CD4-positive, alpha-beta T cell treated with Interleukin-4 for 4 hours (primary cell): Measurements from ENCODE around the gene CHGA.

Experiments used
- DNase-seq: peaks from one replicate; pipeline ENCODE4 v3.0.0-alpha.2; 2020

Gene CHGA

GRCh38 chr14:92945544-92945943 is 22.6 kb downstream of the CHGA start:
- no peak for DNase-seq

- DNase-seq = no peak
Observed at GRCh38 chr14:92945959-92946846, 23.3 kb downstream of the CHGA start.

DNA sequence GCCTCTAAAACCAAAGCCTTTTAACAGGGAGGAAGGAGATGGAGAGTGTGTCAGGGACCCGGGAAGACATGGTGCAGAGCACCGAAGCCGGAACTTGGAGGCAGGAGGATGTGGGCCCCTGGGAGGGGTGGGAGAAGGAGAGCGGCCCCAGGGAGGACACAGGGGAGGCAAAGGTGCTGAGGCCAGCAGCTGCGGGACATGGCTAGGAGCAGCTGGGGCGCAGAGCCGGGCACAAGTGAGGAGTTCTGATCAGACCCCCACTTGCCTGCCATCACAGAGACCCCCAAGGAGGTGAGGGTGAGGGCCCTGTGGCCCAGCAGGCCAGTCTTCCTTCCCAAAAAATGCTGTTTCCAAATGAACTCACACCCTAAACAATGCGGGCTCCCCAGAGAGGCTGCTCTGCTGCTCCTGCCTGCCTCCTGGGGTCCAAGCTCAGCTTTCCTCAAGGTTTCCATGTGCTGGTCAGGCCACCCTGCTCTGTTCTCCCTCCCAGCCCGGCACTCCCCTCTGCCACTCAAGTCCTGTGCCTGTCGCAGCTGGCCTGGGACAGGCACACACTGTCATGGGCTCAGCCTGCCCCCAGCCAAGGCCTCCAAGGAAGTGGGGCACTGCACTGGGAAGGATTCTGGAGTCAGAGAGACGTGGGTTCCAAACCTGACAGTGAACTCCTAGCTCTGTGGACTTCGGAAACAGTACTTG is 24.0 kb downstream of the CHGA start:
- no peak for DNase-seq

DNA sequence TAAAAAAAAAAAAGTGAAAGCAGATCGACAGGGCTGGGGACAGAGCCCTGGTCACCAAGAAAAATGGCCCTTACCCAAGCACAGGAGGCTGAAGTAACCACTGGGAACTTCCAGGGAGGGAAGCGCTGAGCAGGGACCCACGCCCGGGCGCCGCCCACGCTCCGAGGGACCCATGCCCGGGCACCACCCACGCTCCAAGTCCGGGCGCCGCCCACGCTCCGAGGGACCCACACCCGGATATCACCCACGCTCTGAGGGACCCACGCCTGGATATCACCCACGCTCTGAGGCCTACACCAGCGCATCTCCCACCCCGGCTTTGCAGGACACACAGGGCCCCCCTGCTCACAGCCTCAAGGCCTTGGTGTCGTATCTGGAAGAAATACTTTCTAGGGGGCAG is 25.7 kb downstream of the CHGA start:
- DNase-seq = no peak

- no peak for DNase-seq
Observed at GRCh38 chr14:92949496-92950192, 26.7 kb downstream of the CHGA start.

DNA sequence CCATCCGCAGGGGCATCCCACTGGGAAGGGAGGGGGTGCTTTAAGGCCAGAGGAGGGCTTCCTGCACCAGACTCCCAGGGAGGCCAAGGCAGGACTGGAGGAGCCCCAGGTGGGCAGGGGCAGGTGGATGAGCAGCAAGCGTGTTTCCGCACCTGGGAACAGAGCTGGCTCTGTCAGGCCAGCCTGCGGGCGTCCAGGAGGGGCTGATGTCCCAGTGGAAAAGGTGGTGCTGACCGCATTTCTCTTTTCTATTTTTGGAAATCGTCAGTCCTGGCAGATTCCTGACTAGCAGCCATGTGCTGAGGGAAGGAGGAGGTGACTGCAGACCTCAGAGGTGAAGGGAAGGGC is 27.2 kb downstream of the CHGA start:
- no peak for DNase-seq

DNA sequence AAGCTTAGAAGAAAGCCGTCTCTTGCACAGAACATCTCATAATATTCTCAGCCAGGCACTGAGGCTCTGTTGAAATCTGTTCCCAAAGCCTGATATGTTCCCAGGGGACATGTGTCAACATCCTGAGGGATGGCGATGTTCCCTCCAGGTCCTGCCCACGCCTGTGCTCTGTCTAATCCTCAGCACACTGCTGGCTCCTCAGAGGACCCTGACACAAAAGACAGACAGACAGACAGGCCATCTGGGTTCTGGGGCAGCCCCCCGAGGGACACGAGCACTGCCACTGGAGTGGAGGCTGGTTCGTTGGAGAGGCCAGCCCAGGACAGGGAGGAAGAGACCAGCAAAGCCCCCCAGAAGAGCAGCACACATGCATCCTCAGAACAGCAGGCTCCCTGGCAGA is 27.8 kb downstream of the CHGA start:
- DNase-seq = no peak

- no peak for DNase-seq
Observed at GRCh38 chr14:92951261-92951660, 28.3 kb downstream of the CHGA start.

DNA sequence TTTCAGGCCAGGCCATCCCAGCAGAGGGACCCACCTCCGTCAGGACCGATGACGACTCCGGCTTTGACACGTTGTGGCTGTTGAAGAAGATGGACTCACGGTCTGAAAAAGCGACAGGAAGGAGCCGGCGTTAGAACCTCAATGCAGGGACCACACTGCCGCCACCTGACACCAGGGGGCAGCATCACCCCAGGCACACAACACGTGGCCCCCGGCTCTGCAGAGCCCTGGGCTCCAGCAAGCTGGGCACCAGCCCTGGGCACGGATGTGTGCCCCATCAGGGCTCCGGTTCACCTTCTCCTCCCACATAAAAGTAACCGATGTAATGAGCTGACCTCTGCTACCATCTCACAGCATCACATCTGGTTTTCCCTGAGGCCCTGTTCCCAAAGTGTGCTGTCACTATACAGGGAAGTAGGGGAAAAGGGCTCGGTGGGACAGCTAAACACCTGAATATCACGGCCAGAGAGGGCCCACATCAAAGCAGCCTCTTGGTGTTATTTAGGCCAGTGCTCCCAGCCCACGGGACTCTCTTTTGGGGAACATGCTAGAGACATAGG is 29.0 kb downstream of the CHGA start:
- DNase-seq = peak; percentile 67

DNA sequence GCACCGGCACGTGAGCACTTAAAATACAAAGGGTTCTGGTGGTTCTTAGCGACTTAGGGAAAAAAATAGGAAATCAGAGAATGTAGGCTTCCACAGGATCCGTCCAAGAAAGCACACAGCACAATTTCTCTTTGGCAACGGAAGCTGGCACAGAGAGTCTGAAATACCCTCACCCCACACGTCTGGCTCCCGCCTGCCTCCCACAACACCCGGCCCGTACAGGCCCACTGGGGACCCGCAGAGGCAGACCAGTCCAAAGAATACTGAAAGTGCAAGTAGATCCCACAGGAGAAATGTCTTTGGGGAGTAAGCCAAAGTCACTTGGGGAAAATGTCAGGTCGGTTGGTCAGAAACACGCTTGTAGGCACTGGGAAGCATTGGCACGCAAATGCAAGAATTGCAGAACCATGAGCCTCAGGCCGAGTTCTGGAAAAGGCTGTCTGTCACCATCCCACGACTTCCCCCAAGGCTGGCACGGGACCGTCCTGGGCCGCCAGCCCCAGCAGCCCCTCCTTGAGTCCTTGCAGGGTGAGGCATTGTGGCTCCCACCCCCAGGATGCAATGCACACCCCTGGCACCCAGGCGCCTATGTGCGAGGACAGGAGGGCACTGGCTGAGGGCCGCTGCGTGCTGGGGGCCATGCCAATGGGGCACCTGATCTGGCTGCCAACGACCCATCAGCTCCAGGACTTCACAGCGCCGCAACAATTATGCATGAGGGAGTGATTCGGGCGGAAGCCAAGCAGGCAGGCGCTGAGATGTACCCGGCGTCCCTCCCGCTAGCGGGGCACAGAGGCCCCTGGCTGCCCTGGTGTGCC is 29.7 kb downstream of the CHGA start:
- no peak for DNase-seq

GRCh38 chr14:92953526-92953925 is 30.6 kb downstream of the CHGA start:
- DNase-seq = no peak

- DNase-seq = no peak
Observed at GRCh38 chr14:92954933-92955332, 32.0 kb downstream of the CHGA start.

- DNase-seq = no peak
Observed at GRCh38 chr14:92955381-92955780, 32.4 kb downstream of the CHGA start.

GRCh38 chr14:92956961-92957360 is 34.0 kb downstream of the CHGA start:
- no peak for DNase-seq

DNA sequence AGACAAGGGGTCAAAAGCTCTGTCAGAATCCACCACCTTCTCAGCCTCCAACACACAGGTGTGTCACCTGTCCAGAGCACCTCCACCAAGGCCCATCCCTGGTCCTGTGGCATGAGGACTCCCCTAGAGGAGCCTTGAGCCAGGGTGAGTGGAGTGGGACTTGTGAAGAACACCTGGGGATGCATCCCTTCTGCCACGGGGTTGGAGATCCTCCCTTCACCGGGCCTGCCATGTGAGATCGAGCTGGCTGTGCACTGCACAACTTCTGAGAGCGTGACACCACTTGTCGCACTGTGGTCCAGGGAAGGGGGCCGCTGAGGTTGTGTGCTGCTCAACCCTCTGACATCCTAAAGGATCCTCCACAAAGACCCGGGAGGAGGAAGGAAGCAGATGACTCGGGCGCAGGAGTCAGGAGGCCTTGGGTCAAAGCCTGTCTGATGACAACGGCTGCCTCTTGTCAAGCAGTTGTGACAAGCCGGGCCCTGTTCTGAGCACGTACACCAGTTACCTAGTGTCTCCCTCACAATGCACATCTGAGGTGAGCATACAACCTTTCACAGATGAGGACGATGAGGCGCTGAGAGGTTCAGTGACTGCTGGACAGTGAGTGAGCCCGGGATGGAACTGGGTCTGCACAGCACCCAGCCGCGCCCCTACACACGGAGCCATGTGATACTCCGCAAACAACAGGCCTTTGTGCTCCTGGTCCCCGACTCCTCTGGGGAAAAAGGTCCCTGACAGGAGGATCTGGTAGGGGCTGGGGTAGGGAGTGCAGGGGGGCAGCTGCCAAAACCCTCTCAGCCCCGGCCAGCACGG is 35.6 kb downstream of the CHGA start:
- DNase-seq = no peak

DNA sequence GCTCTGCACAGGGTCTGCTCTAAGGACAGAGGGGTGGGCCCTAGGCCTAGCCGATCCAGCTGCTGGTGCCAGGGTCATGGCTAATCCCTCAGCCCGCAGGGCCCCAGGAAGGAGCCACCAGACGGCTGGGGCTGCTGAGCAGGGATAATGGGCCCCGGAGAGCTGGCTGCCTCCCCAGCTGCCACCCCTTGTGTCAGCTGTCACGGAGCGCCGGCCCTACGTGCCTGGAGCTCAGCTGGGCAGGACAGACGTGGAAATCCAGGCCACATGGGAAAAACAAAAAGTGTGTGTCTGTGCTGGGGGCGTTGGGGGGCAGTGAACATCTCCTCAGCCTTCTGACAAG is 36.2 kb downstream of the CHGA start:
- DNase-seq = no peak

GRCh38 chr14:92959761-92960680 is 37.1 kb downstream of the CHGA start:
- no peak for DNase-seq

- no peak for DNase-seq
Observed at GRCh38 chr14:92960706-92961566, 38.0 kb downstream of the CHGA start.

GRCh38 chr14:92961567-92961855 is 38.6 kb downstream of the CHGA start:
- no peak for DNase-seq
